GM12801 (cell line): Measurements from ENCODE around the gene GSAP.

Experiments used
- TF ChIP-seq, protein P1 (sequence below): IDR thresholded peaks from one replicate; pipeline ENCODE4 v1.5.1; 2011; ENCODE audit warnings: control low read depth; ENCODE audit not compliant: insufficient read length; ENCODE audit errors: extremely low read depth

The GSAP gene

GRCh38 chr7:77404641-77405040, 11.5 kb downstream of the GSAP start:
- TF ChIP-seq, protein P1, sequence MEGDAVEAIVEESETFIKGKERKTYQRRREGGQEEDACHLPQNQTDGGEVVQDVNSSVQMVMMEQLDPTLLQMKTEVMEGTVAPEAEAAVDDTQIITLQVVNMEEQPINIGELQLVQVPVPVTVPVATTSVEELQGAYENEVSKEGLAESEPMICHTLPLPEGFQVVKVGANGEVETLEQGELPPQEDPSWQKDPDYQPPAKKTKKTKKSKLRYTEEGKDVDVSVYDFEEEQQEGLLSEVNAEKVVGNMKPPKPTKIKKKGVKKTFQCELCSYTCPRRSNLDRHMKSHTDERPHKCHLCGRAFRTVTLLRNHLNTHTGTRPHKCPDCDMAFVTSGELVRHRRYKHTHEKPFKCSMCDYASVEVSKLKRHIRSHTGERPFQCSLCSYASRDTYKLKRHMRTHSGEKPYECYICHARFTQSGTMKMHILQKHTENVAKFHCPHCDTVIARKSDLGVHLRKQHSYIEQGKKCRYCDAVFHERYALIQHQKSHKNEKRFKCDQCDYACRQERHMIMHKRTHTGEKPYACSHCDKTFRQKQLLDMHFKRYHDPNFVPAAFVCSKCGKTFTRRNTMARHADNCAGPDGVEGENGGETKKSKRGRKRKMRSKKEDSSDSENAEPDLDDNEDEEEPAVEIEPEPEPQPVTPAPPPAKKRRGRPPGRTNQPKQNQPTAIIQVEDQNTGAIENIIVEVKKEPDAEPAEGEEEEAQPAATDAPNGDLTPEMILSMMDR, result no peak

DNA sequence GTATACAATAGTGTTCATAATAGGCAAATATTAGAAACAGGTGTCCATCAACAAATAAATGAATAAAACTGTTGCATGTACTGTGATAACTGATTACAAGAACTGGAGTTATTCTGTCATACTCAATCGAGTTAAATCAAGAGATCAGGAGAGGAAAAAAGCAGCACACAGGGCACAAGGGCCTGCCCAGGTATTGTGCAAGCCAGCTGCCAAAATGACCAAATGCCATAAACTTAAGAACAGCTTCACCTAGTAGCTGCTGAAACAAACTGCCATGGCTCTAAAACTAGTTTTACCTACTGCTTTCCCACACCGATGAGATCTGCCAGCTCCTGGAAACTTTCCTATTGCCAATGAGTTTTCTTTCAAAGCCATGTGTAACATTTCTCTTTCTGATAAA, 12.2 kb downstream of the GSAP start:
- TF ChIP-seq, protein P1, result no peak

DNA sequence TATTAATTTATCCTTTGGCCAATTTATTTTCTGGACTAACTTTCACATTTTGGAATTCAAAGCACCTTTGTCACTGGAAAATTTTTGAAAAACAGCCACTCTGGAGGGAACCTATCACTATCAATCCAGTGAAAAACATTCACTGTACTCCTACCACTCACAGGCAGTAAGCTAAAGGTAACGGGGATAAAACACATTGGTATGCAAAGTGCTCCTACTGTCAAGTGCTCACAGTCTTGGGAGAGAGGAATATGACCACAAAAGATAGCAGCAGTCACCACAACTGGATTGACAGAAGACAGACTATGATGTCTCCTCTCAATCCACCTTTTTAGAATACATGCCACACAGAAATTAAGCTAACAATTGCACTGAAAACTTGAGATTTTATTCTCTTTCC, 13.3 kb downstream of the GSAP start:
- TF ChIP-seq, protein P1, result no peak

DNA sequence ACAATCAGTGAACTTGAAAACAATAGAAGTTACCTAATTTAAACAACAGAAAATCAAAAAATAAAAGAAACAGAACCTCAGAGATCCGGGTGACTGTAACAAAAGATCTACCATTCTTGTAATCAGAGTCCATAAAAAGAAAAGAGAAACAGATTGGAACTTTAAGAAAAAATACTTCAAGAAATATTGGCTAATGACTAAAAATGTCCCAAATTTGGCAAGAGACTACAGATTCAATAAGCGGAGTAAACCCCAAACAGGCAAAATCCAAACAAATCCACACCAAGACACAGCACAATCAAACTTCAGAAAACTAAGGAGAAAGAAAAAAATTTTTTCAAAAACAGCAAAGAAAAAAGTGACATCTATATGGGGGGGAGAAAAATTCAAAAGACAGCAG, 15.1 kb downstream of the GSAP start:
- TF ChIP-seq, protein P1, result no peak

DNA sequence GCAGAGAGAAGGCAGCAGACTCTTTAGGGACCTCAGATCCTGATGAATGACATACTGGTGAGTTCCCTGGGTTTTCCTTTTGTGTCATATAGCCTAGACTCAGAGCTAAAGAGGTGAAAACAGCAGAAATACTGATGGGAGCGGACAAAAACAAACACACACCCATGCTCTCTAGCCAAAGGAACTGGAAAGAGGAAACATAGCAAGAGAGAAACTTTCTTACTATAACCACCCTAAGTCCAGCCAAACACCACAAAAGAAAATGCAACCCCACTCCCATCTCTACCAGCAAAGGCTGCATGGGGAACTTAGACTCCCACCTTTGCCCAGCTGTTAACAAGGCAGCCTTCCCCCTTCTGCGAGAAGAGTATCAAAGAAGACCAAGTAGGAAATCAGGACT, 16.3 kb downstream of the GSAP start:
- TF ChIP-seq, protein P1, result no peak

DNA sequence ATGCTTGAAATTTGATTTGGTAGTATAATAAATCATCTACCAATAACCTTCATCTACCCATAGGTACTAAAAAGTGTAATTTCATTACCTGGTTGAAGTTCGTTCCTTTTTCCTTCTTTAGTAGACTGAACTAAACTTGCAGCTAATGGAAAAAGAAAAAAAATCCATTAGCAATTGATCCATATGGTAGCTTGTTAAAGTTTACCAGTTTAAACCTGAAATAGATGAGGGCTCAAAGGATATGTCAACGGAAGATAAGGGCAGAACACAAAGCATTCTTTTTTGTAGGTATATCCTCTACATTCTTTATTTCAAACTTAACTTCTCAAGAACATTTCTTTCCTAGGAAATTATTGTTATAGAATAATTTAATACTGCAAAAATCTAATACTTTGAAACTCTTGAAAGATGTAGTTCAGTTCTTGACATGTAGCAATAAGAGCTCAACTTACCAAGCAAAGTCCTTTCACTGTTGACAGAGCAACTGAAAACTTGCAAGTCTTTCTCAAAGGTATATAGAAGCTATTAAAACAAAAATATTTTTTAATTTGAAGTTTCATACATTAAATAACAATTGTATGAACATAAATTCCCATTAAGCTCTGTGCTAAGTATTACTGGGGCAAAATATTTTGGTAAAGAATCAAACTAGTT, 19.1 kb downstream of the GSAP start:
- TF ChIP-seq, protein P1, result no peak

GRCh38 chr7:77395626-77396025, 20.5 kb downstream of the GSAP start:
- TF ChIP-seq, protein P1, result no peak
